Measurements from ENCODE around the gene ANO4.
"Not testable (repeated sequence)": the region's sequence is repeated elsewhere in the genome, so short reads cannot be mapped to it uniquely, and the experiment has no call there.

The ANO4 gene

GRCh38 chr12:100875771-100876170 lies 81.2 kb downstream of the ANO4 start:
- DNase-seq: no peak

- DNase-seq: peak; percentile 21
Measured at GRCh38 chr12:100877776-100878175, 83.2 kb downstream of the ANO4 start.

GRCh38 chr12:100895192-100895591 lies 100.6 kb downstream of the ANO4 start:
- no peak for DNase-seq

GRCh38 chr12:100896192-100896591 lies 101.6 kb downstream of the ANO4 start:
- no peak for DNase-seq

GRCh38 chr12:100897240-100897639 lies 102.7 kb downstream of the ANO4 start:
- DNase-seq: no peak

- no peak for DNase-seq
Measured at GRCh38 chr12:100899301-100899700, 104.7 kb downstream of the ANO4 start.

GRCh38 chr12:100900808-100901207 lies 106.2 kb downstream of the ANO4 start:
- no peak for DNase-seq

GRCh38 chr12:100901266-100901665 lies 106.7 kb downstream of the ANO4 start:
- no peak for DNase-seq

GRCh38 chr12:100904270-100904669 lies 109.7 kb downstream of the ANO4 start:
- DNase-seq: peak; percentile 49

- DNase-seq: peak; percentile 96
Measured at GRCh38 chr12:100908501-100908900, 113.9 kb downstream of the ANO4 start.

GRCh38 chr12:100913872-100914592 lies 119.5 kb downstream of the ANO4 start:
- peak; percentile 93 for DNase-seq

- DNase-seq: peak; percentile 66
Measured at GRCh38 chr12:100919116-100919515, 124.5 kb downstream of the ANO4 start.

GRCh38 chr12:100920493-100920892 lies 125.9 kb downstream of the ANO4 start:
- DNase-seq: no peak

GRCh38 chr12:100926669-100927248 lies 132.2 kb downstream of the ANO4 start:
- DNase-seq: peak; percentile 42

- peak; percentile 89 for DNase-seq
Measured at GRCh38 chr12:100927826-100928225, 133.2 kb downstream of the ANO4 start.

- DNase-seq: no peak
Measured at GRCh38 chr12:100932571-100932970, 138.0 kb downstream of the ANO4 start.

- not testable (repeated sequence) for DNase-seq
Measured at GRCh38 chr12:100933531-100933930, 139.0 kb downstream of the ANO4 start.

- no peak for DNase-seq
Measured at GRCh38 chr12:100935929-100936328, 141.4 kb downstream of the ANO4 start.

- DNase-seq: no peak
Measured at GRCh38 chr12:100936661-100937060, 142.1 kb downstream of the ANO4 start.

- DNase-seq: no peak
Measured at GRCh38 chr12:100940503-100940902, 145.9 kb downstream of the ANO4 start.

- DNase-seq: no peak
Measured at GRCh38 chr12:100942984-100943749, 148.6 kb downstream of the ANO4 start.

- no peak for DNase-seq
Measured at GRCh38 chr12:100951756-100952155, 157.2 kb downstream of the ANO4 start.

GRCh38 chr12:100953217-100953616 lies 158.6 kb downstream of the ANO4 start:
- peak; percentile 45 for DNase-seq

GRCh38 chr12:100953677-100954076 lies 159.1 kb downstream of the ANO4 start:
- DNase-seq: no peak

Data from HCEC 1CT (cell line).